Body of pancreas (tissue), 4 donors: ENCODE measurements around the gene DCLK2. TPM values are rescaled to one million over a fixed set of nuclear protein-coding genes. Genes with fewer than 3 reads are reported as not detected.
"Not testable (repeated sequence)": the region's sequence is repeated elsewhere in the genome, so short reads cannot be mapped to it uniquely, and the experiment has no call there.

Experiments used
- ATAC-seq: fragments of 150-250 bp; one replicate; pipeline ENCODE4 v1.9.1; 2016
- DNase-seq, 4 donors: peaks; one replicate each; pipeline ENCODE4 v3.0.0-alpha.2; 2019
- H3K27ac ChIP-seq, 4 donors: fragments of 200-600 bp; sonication (generic); 1 replicate in 3 of 4; 2 replicates in 1 of 4; pipeline versions ENCODE4 v1.5.1 to v1.6.1; 2016 to 2019; ENCODE audit warnings: mild to moderate bottlenecking in 1 of 4, mixed read lengths in 1 of 4, moderate library complexity in 1 of 4
- H3K27me3 ChIP-seq, 2 donors: fragments of 200-600 bp; sonication (generic); one replicate each; pipeline ENCODE4 v1.6.0; 2016; ENCODE audit warnings: mild to moderate bottlenecking in 1 of 2
- H3K36me3 ChIP-seq, 2 donors: fragments of 200-600 bp; sonication (generic); replicated peaks in 1 of 2; 2 replicates each; pipeline ENCODE4 v1.5.1; 2016; ENCODE audit warnings: low read depth in 2 of 2; ENCODE audit not compliant: insufficient read depth in 1 of 2
- H3K4me1 ChIP-seq: fragments of 200-600 bp; sonication (generic); one replicate; pipeline ENCODE4 v1.6.0; 2016
- H3K4me3 ChIP-seq, 2 donors: fragments of 200-600 bp; sonication (generic); 1 replicate in 1 of 2; 2 replicates in 1 of 2; pipeline ENCODE4 v1.5.1; 2016 to 2019
- H3K9me3 ChIP-seq, 3 donors: fragments of 200-600 bp; sonication (generic); 1 replicate in 2 of 3; 2 replicates in 1 of 3; pipeline ENCODE4 v1.5.1; 2016
- POLR2A ChIP-seq, 3 donors: fragments of 450-650 bp; IDR thresholded peaks; one replicate each; pipeline ENCODE4 v1.6.1; 2016; ENCODE audit warnings: antibody characterized with exemption in 3 of 3, mild to moderate bottlenecking in 2 of 3
- WGBS, 2 donors: methylation state at CpG; one replicate each; pipeline ENCODE4 v1.1.5; 2017; 5-methylcytosine and 5-hydroxymethylcytosine counted together
- intact Hi-C: fragments of 100-400 bp; cut with DNase I; formaldehyde crosslinking; loops from one replicate; pipeline ENCODE4 v1.15.1; 2023
- total RNA-seq, 2 donors: library from RNA; depleted of rRNA; stranded (reverse); fragments of >200 nt; gene quantifications; one replicate each; pipeline ENCODE4 v1.1.0, GENCODE V29; 2016
- TF ChIP-seq, protein P1 (sequence below), 7 experiments: fragments of 450-650 bp in 4 of 7; fragments of 200-600 bp in 3 of 7; sonication (generic) in 3 of 7; IDR thresholded peaks; one replicate each; pipeline ENCODE4 v1.5.1; 2016 to 2019; ENCODE audit warnings: antibody characterized with exemption in 7 of 7

Gene DCLK2
- total RNA-seq, 2 donors from 2014 or later, result 3.6 to 4.6 TPM

DNA sequence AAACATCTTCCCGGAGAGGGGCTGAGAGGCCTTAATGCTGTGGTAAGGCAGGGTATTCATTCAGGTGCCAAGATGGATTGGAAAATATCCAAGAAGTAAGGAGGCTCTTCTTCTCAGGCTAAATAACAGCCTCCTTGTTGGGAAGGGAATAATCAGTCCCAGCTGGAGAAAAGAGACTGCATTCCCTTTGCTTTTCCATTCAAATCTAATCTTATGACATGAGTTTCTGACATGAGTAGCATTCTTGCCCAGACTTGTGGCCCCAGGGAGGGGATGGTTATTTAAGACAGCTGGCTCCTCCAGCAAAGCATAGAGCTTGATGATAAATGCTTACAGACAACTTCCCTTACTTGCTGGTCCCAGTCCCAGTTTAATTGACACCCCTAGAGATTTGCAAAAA is 98.3 kb downstream of the DCLK2 start:
- Histone ChIP-seq H3K27ac (no peak overlapping the region), H3K27me3 (no peaks in the 10 kb centered on the region), H3K36me3 (no peaks in the 10 kb centered on the region), H3K4me3 (no peak overlapping the region), H3K9me3 (no peaks in the 10 kb centered on the region), H3K4me1 (peaks cover 9% of the 10 kb centered on the region)
- no peak for TF ChIP-seq POLR2A (IDR thresholded peaks at IDR 0.05)
- TF ChIP-seq, protein P1, sequence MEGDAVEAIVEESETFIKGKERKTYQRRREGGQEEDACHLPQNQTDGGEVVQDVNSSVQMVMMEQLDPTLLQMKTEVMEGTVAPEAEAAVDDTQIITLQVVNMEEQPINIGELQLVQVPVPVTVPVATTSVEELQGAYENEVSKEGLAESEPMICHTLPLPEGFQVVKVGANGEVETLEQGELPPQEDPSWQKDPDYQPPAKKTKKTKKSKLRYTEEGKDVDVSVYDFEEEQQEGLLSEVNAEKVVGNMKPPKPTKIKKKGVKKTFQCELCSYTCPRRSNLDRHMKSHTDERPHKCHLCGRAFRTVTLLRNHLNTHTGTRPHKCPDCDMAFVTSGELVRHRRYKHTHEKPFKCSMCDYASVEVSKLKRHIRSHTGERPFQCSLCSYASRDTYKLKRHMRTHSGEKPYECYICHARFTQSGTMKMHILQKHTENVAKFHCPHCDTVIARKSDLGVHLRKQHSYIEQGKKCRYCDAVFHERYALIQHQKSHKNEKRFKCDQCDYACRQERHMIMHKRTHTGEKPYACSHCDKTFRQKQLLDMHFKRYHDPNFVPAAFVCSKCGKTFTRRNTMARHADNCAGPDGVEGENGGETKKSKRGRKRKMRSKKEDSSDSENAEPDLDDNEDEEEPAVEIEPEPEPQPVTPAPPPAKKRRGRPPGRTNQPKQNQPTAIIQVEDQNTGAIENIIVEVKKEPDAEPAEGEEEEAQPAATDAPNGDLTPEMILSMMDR (IDR thresholded peaks at IDR 0.05), result no peak
- ATAC-seq, result no peak
- no peak for DNase-seq
- 29 to 77% methylated on average over 1 of the region's 1 CpG for WGBS, 2 donors
- intact Hi-C loops, result no loop called here

- no peak for TF ChIP-seq POLR2A (IDR thresholded peaks at IDR 0.05)
- TF ChIP-seq, protein P1 (IDR thresholded peaks at IDR 0.05), result no peak
- DNase-seq, result no peak
- intact Hi-C loops, result no loop called here
- no peak for ATAC-seq
- H3K36me3 ChIP-seq, result no peaks in the 10 kb centered on the region
- H3K27ac ChIP-seq, result no peak overlapping the region
- no peaks in the 10 kb centered on the region for H3K9me3 ChIP-seq
- no peak overlapping the region for H3K4me3 ChIP-seq
- H3K27me3 ChIP-seq, result no peaks in the 10 kb centered on the region
- H3K4me1 ChIP-seq, result peaks cover 9% of the 10 kb centered on the region
- WGBS, 2 donors, result 44 to 48% methylated on average over 4 of the region's 4 CpGs
Measured at GRCh38 chr4:150178161-150178560, 99.9 kb downstream of the DCLK2 start.

DNA sequence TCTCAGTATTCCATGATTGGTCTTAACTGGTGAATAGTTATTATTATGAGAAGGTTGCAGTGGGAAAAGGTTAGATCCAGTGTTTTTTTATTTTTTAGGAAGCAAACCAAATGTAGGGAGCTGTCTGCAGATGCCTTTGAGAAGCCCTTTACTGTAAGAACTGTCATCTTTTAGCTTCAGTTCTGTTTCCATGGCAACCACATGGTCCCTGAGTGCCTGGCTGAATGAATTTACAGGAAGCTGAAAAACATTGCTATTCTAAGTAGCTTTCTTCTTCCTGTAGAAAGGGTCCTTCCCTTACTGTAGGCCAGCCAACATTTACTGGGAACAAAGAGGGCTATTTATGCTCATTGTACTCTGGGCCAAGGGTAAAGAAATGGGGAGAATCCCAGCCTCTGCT is 103.3 kb downstream of the DCLK2 start:
- no peak overlapping the region for H3K4me3 ChIP-seq
- H3K27ac ChIP-seq, result no peak overlapping the region
- peaks cover 4% of the 10 kb centered on the region for H3K4me1 ChIP-seq
- H3K27me3 ChIP-seq, result no peaks in the 10 kb centered on the region
- no peaks in the 10 kb centered on the region for H3K9me3 ChIP-seq
- DNase-seq, result no peak
- TF ChIP-seq, protein P1 (IDR thresholded peaks at IDR 0.05), result no peak
- TF ChIP-seq POLR2A (IDR thresholded peaks at IDR 0.05), result no peak
- no peak for ATAC-seq
- no peaks in the 10 kb centered on the region for H3K36me3 ChIP-seq
- intact Hi-C loops, result no loop called here

- Histone ChIP-seq H3K27ac (no peak overlapping the region), H3K36me3 (no peaks in the 10 kb centered on the region), H3K4me1 (peaks cover 3% of the 10 kb centered on the region), H3K27me3 (no peaks in the 10 kb centered on the region), H3K9me3 (no peaks in the 10 kb centered on the region), H3K4me3 (no peak overlapping the region)
- WGBS, 2 donors, result 91 to 92% methylated on average over 2 of the region's 2 CpGs
- DNase-seq (no peak), ATAC-seq (no peak)
- TF ChIP-seq, protein P1 (IDR thresholded peaks at IDR 0.05), result no peak
- TF ChIP-seq POLR2A (IDR thresholded peaks at IDR 0.05), result no peak
- intact Hi-C loops, result no loop called here
Measured at GRCh38 chr4:150182794-150183193, 104.5 kb downstream of the DCLK2 start.

- H3K9me3 ChIP-seq, H3K4me3 ChIP-seq, ATAC-seq, H3K27ac ChIP-seq, intact Hi-C loops, H3K4me1 ChIP-seq, DNase-seq, H3K36me3 ChIP-seq, H3K27me3 ChIP-seq: not testable (repeated sequence)
- WGBS, 2 donors, result 89 to 93% methylated on average over 4 of the region's 4 CpGs
Measured at GRCh38 chr4:150185033-150185432, 106.8 kb downstream of the DCLK2 start.
